Natural killer cell (primary cell): Measurements from ENCODE around the gene STX2. TPM values are rescaled to one million over a fixed set of nuclear protein-coding genes. Genes with fewer than 3 reads are reported as not detected.

Experiments used
- ATAC-seq, 3 donors: fragments of 150-1000 bp in 2 of 3; fragments of 200-7000 bp in 1 of 3; cut with Tn5 transposase; 1 replicate in 1 of 3; 2 replicates in 2 of 3; pipeline ENCODE4 v1.10.0; 2021; ENCODE audit warnings: mild to moderate bottlenecking in 2 of 3, moderate library complexity in 2 of 3
- DNase-seq, 2 donors: peaks; one replicate each; pipeline versions ENCODE4 v3.0.0 to v3.0.0-alpha.2; 2013 to 2021; ENCODE audit warnings: mixed read lengths in 1 of 2
- H3K27ac ChIP-seq: one replicate; pipeline ENCODE4 v1.5.1; 2013; ENCODE audit warnings: mild to moderate bottlenecking, low read length
- H3K27me3 ChIP-seq: one replicate; pipeline ENCODE4 v1.6.1; 2013; ENCODE audit warnings: low read length; ENCODE audit not compliant: control insufficient read depth, insufficient read depth
- H3K36me3 ChIP-seq: one replicate; pipeline ENCODE4 v1.6.1; 2013; ENCODE audit warnings: low read length; ENCODE audit not compliant: control insufficient read depth, insufficient read depth
- H3K4me1 ChIP-seq: one replicate; pipeline ENCODE4 v1.6.1; 2013; ENCODE audit warnings: low read length; ENCODE audit not compliant: control insufficient read depth, insufficient read depth
- H3K4me3 ChIP-seq: one replicate; pipeline ENCODE4 v1.5.1; 2013; ENCODE audit warnings: low read length
- H3K9me3 ChIP-seq: one replicate; pipeline ENCODE4 v1.6.1; 2013; ENCODE audit warnings: low read length; ENCODE audit not compliant: control insufficient read depth, insufficient read depth
- H3K27ac Mint-ChIP-seq, 2 donors: one replicate each; pipeline ENCODE4 v1.8.0; 2022; ENCODE audit warnings: mild to moderate bottlenecking in 2 of 2, mixed read lengths in 2 of 2, moderate library complexity in 1 of 2
- H3K27me3 Mint-ChIP-seq, 2 donors: one replicate each; pipeline ENCODE4 v1.8.0; 2022; ENCODE audit warnings: low read depth in 2 of 2, mixed read lengths in 2 of 2
- H3K36me3 Mint-ChIP-seq: one replicate; pipeline ENCODE4 v1.8.0; 2022; ENCODE audit warnings: mixed read lengths
- H3K4me1 Mint-ChIP-seq, 2 donors: one replicate each; pipeline ENCODE4 v1.8.0; 2022; ENCODE audit warnings: mixed read lengths in 2 of 2
- H3K4me3 Mint-ChIP-seq: one replicate; pipeline ENCODE4 v1.8.0; 2022; ENCODE audit warnings: mild to moderate bottlenecking, moderate library complexity, mixed read lengths
- H3K9me3 Mint-ChIP-seq, 2 donors: one replicate each; pipeline ENCODE4 v1.8.0; 2022; ENCODE audit warnings: mixed read lengths in 2 of 2
- WGBS: methylation state at CpG from one replicate; pipeline ENCODE4 v1.1.7; 2013; ENCODE audit warnings: missing lambda C conversion rate; ENCODE audit not compliant: insufficient coverage; 5-methylcytosine and 5-hydroxymethylcytosine counted together
- intact Hi-C: fragments of 100-400 bp; cut with micrococcal nuclease; formaldehyde crosslinking; loops from one replicate; pipeline ENCODE4 v1.14.2; 2022
- total RNA-seq, 4 donors: library from RNA; stranded (reverse); fragments of 120-200 nt in 1 of 4; gene quantifications; one replicate each; pipeline versions ENCODE4 v1.2.3 to v1.2.4, GENCODE V29; 2013 to 2022
- TF ChIP-seq, protein P1 (sequence below): fragments of 200-600 bp; IDR thresholded peaks from one replicate; pipeline ENCODE4 v1.8.0; 2022; ENCODE audit warnings: antibody characterized with exemption

STX2 gene
- total RNA-seq, 3 donors from 2014 or later (not counting 1 experiment from before 2014, with no cell fraction given) = 7.9 to 14.4 (median 14.1) TPM

- Mint-ChIP-seq H3K27me3 (peaks cover 13 to 17% of the 10 kb centered on the region in 2 donors), H3K9me3 (no peaks in the 10 kb centered on the region)
These were observed 70.9 kb downstream of the STX2 start for GRCh38 chr12:130768120-130768519.

GRCh38 chr12:130766470-130766869 lies 72.6 kb downstream of the STX2 start:
- no peaks in the 10 kb centered on the region for H3K9me3 Mint-ChIP-seq
- no peaks in the 10 kb centered on the region for H3K36me3 Mint-ChIP-seq
- 90% methylated on average over 2 of the region's 2 CpGs for WGBS
- no peaks in the 10 kb centered on the region for H3K36me3 ChIP-seq
- no peak overlapping the region for H3K27ac ChIP-seq
- no peaks in the 10 kb centered on the region for H3K9me3 ChIP-seq
- DNase-seq (no peak), ATAC-seq (no peak)
- intact Hi-C loops = no loop called here
- H3K4me3 Mint-ChIP-seq = no peak overlapping the region
- H3K4me1 Mint-ChIP-seq = no peaks in the 10 kb centered on the region
- H3K27ac Mint-ChIP-seq = no peak overlapping the region
- H3K4me1 ChIP-seq = peaks cover 10% of the 10 kb centered on the region
- TF ChIP-seq, protein P1, sequence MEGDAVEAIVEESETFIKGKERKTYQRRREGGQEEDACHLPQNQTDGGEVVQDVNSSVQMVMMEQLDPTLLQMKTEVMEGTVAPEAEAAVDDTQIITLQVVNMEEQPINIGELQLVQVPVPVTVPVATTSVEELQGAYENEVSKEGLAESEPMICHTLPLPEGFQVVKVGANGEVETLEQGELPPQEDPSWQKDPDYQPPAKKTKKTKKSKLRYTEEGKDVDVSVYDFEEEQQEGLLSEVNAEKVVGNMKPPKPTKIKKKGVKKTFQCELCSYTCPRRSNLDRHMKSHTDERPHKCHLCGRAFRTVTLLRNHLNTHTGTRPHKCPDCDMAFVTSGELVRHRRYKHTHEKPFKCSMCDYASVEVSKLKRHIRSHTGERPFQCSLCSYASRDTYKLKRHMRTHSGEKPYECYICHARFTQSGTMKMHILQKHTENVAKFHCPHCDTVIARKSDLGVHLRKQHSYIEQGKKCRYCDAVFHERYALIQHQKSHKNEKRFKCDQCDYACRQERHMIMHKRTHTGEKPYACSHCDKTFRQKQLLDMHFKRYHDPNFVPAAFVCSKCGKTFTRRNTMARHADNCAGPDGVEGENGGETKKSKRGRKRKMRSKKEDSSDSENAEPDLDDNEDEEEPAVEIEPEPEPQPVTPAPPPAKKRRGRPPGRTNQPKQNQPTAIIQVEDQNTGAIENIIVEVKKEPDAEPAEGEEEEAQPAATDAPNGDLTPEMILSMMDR = no peak
- H3K27me3 ChIP-seq = no peaks in the 10 kb centered on the region
- H3K27me3 Mint-ChIP-seq = peaks cover 12 to 19% of the 10 kb centered on the region in 2 donors
- no peak overlapping the region for H3K4me3 ChIP-seq

More at GRCh38 chr12:130768120-130768519, 70.9 kb downstream of the STX2 start:
- Mint-ChIP-seq H3K27ac (no peak overlapping the region), H3K4me3 (no peak overlapping the region), H3K4me1 (no peaks in the 10 kb centered on the region), H3K36me3 (no peaks in the 10 kb centered on the region)
- no peak overlapping the region for H3K27ac ChIP-seq
- ATAC-seq (no peak), DNase-seq (no peak)
- no peaks in the 10 kb centered on the region for H3K9me3 ChIP-seq
- H3K4me1 ChIP-seq = no peaks in the 10 kb centered on the region
- H3K27me3 ChIP-seq = no peaks in the 10 kb centered on the region
- H3K4me3 ChIP-seq = no peak overlapping the region
- intact Hi-C loops = no loop called here
- TF ChIP-seq, protein P1 = no peak
- no peaks in the 10 kb centered on the region for H3K36me3 ChIP-seq
- 73% methylated on average over 9 of the region's 9 CpGs for WGBS

DNA sequence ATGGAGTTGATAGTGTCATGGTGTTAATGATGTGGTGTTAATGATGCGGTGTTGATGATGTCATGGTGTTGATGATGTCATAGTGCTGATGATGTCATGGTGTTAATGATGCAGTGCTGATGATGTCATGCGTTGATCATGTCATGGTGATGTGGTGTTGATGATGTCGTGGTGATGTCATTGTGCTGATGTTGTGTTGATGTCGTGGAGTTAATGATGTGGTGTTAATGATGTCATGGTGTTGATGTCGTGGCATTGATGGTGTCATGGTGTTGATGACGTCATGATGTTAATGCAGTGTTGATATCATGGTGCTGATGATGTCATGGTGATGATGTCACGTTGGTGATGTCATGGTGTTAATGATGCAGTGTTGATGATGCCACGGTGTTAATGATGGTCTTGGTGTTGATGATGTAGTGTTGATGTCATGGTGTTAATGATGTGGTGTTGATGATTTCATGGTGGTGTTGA lies 73.8 kb downstream of the STX2 start:
- no peak overlapping the region for H3K27ac ChIP-seq
- WGBS = 93% methylated on average over 8 of the region's 8 CpGs
- peaks cover 16% of the 10 kb centered on the region for H3K4me1 ChIP-seq
- no peaks in the 10 kb centered on the region for H3K36me3 Mint-ChIP-seq
- peaks cover 0 to 20% of the 10 kb centered on the region in 2 donors for H3K27me3 Mint-ChIP-seq
- ATAC-seq (no peak), DNase-seq (peak in 1 of 2 donors; percentile 40)
- intact Hi-C loops = no loop called here
- no peak overlapping the region for H3K27ac Mint-ChIP-seq
- no peaks in the 10 kb centered on the region for H3K36me3 ChIP-seq
- no peaks in the 10 kb centered on the region for H3K9me3 ChIP-seq
- H3K4me3 Mint-ChIP-seq = no peak overlapping the region
- H3K27me3 ChIP-seq = peaks cover 2% of the 10 kb centered on the region
- H3K4me1 Mint-ChIP-seq = no peaks in the 10 kb centered on the region
- no peak overlapping the region for H3K4me3 ChIP-seq
- H3K9me3 Mint-ChIP-seq = no peaks in the 10 kb centered on the region
- TF ChIP-seq, protein P1 = no peak
